ENCODE results near the gene MAD1L1. TPM values are rescaled to one million over a fixed set of nuclear protein-coding genes. Genes with fewer than 3 reads are reported as not detected.

MAD1L1 gene
- total RNA-seq, 1 donor from 2014 or later: 32.3 TPM

DNA sequence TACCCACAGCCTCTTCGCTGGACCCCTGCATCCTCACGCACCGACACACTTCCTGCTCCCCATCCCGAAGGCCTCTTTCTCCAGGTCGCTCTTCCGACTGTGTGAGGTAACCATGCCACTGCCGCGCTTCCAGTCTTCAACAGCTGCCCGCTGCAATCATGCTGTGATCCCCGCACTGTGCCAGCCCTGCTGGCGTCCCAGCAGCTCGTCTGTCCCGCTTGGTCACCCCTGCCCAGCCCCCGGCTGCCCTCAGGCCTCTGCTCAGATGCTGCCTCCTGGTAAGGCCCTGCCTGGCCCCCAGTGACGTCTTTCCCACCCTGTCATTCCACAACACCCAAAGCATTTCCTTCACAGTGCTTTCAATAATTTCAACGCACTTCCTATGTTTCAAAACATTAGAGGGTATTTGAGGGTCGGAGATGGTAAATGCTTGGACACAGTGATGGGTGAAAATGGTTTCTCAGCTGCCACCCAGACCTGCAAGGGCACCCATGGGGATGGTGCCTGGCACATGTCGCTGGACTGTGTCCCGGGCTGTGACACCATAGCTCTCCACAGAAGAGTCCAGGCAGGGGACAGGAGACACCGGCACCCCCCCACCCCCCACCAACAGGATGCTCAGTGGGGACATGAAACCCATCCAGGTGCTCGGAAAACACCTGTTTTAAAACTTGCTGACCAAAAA, 125.2 kb downstream of the MAD1L1 start:
- FAIRE-seq: no peak
- peak overlapping the region; percentile 8 for H3K9ac ChIP-seq (ENCODE audit: low read length)
- no peak overlapping the region for H2AFZ ChIP-seq (ENCODE audit: low read depth, low read length)
- no peaks in the 10 kb centered on the region for H3K27me3 Mint-ChIP-seq (ENCODE audit: low read depth, unreplicated experiment)
- peaks cover 64% of the 10 kb centered on the region for H3K4me1 ChIP-seq (ENCODE audit: insufficient read depth, low read length)
- H3K27ac Mint-ChIP-seq (ENCODE audit: unreplicated experiment): no peak overlapping the region
- no peak for DNase-seq (ENCODE audit: low read depth)
- TF ChIP-seq, protein P1, sequence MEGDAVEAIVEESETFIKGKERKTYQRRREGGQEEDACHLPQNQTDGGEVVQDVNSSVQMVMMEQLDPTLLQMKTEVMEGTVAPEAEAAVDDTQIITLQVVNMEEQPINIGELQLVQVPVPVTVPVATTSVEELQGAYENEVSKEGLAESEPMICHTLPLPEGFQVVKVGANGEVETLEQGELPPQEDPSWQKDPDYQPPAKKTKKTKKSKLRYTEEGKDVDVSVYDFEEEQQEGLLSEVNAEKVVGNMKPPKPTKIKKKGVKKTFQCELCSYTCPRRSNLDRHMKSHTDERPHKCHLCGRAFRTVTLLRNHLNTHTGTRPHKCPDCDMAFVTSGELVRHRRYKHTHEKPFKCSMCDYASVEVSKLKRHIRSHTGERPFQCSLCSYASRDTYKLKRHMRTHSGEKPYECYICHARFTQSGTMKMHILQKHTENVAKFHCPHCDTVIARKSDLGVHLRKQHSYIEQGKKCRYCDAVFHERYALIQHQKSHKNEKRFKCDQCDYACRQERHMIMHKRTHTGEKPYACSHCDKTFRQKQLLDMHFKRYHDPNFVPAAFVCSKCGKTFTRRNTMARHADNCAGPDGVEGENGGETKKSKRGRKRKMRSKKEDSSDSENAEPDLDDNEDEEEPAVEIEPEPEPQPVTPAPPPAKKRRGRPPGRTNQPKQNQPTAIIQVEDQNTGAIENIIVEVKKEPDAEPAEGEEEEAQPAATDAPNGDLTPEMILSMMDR (IDR thresholded peaks at IDR 0.05; ENCODE audit: insufficient read depth, low read depth, low read length): no peak
- no peak for TF ChIP-seq EZH2 (IDR thresholded peaks at IDR 0.05; ENCODE audit: insufficient read depth, low read length)
- no peak overlapping the region for H3K27ac ChIP-seq (ENCODE audit: low read depth, low read length)
- H3K9me3 Mint-ChIP-seq (ENCODE audit: unreplicated experiment): no peaks in the 10 kb centered on the region
- peak overlapping the region; percentile 39 for H3K4me2 ChIP-seq (ENCODE audit: low read length)
- H3K79me2 ChIP-seq (ENCODE audit: insufficient read depth, low read length): peaks cover 19% of the 10 kb centered on the region
- H3K4me3 ChIP-seq (ENCODE audit: insufficient read depth, low read depth, low read length): no peak overlapping the region
- peaks cover 7% of the 10 kb centered on the region for H3K36me3 Mint-ChIP-seq (ENCODE audit: low read depth, unreplicated experiment)
- H3K4me1 Mint-ChIP-seq (ENCODE audit: low read depth, unreplicated experiment): peaks cover 37% of the 10 kb centered on the region
- no peak overlapping the region for H3K4me3 Mint-ChIP-seq (ENCODE audit: unreplicated experiment)
- no peaks in the 10 kb centered on the region for H3K27me3 ChIP-seq (ENCODE audit: insufficient read depth, low read length)
- H3K36me3 ChIP-seq (ENCODE audit: insufficient read depth, low read length): no peaks in the 10 kb centered on the region
- H3K9me3 ChIP-seq (ENCODE audit: insufficient read depth, low read depth, low read length): no peaks in the 10 kb centered on the region
- peaks cover 3% of the 10 kb centered on the region for H4K20me1 ChIP-seq (ENCODE audit: insufficient read depth, low read length)

DNA sequence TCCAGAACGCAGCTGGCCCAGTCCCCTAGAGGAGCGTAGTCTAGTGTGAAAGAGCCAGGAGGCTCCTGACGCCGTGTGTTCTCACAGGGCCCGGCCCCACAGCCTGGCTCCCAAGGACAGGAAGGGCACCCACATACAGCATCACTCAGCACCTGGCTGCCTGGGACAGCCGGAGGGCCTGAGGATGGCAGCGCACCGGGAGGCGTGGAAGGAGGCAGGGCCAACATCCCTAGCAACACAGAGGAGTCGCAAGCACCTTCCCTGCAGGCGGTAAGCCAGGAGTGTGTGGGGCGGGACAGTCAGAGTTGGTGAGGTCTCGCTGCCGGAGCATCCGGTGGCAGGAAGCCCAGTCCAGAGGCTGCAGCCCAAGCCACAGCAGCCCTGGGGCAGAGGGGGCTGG, 125.8 kb downstream of the MAD1L1 start:
- Histone ChIP-seq H2AFZ (ENCODE audit: low read depth, low read length) (no peak overlapping the region), H3K9ac (ENCODE audit: low read length) (peak overlapping the region; percentile 8), H3K4me3 (ENCODE audit: insufficient read depth, low read depth, low read length) (no peak overlapping the region), H3K27me3 (ENCODE audit: insufficient read depth, low read length) (no peaks in the 10 kb centered on the region), H3K27ac (ENCODE audit: low read depth, low read length) (no peak overlapping the region), H3K79me2 (ENCODE audit: insufficient read depth, low read length) (peaks cover 21% of the 10 kb centered on the region), H3K36me3 (ENCODE audit: insufficient read depth, low read length) (no peaks in the 10 kb centered on the region), H3K4me2 (ENCODE audit: low read length) (peak overlapping the region; percentile 39), H4K20me1 (ENCODE audit: insufficient read depth, low read length) (peaks cover 8% of the 10 kb centered on the region), H3K9me3 (ENCODE audit: insufficient read depth, low read depth, low read length) (no peaks in the 10 kb centered on the region), H3K4me1 (ENCODE audit: insufficient read depth, low read length) (peaks cover 61% of the 10 kb centered on the region)
- H3K27me3 Mint-ChIP-seq (ENCODE audit: low read depth, unreplicated experiment): no peaks in the 10 kb centered on the region
- H3K36me3 Mint-ChIP-seq (ENCODE audit: low read depth, unreplicated experiment): peaks cover 7% of the 10 kb centered on the region
- no peaks in the 10 kb centered on the region for H3K9me3 Mint-ChIP-seq (ENCODE audit: unreplicated experiment)
- no peak for FAIRE-seq
- no peak overlapping the region for H3K4me3 Mint-ChIP-seq (ENCODE audit: unreplicated experiment)
- DNase-seq (ENCODE audit: low read depth): peak; percentile 55
- H3K4me1 Mint-ChIP-seq (ENCODE audit: low read depth, unreplicated experiment): peaks cover 34% of the 10 kb centered on the region
- H3K27ac Mint-ChIP-seq (ENCODE audit: unreplicated experiment): no peak overlapping the region
- no peak for TF ChIP-seq EZH2 (IDR thresholded peaks at IDR 0.05; ENCODE audit: insufficient read depth, low read length)
- TF ChIP-seq, protein P1 (IDR thresholded peaks at IDR 0.05; ENCODE audit: insufficient read depth, low read depth, low read length): no peak

DNA sequence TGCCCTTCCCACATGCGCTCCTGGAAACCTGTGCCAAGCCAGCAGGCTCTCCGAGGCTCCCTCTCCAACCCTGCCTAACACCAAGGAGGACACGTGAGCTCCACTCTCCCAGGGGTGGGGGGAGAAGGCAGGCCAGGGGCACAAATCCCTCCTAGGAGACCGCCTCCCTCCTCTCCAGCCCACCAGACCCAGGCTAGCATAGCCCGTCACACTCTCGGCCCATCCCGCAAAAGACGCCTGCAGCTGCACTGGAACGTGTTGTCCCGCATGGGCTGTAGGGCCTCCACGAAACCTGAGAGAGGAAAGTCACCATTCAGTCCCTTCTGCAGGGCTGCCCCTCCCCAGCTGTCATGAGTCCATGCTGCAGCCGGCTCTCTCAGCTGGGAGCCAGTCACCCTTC, 126.3 kb downstream of the MAD1L1 start:
- no peak for TF ChIP-seq EZH2 (IDR thresholded peaks at IDR 0.05; ENCODE audit: insufficient read depth, low read length)
- TF ChIP-seq, protein P1 (IDR thresholded peaks at IDR 0.05; ENCODE audit: insufficient read depth, low read depth, low read length): no peak
- Histone ChIP-seq H4K20me1 (ENCODE audit: insufficient read depth, low read length) (peaks cover 12% of the 10 kb centered on the region), H3K4me1 (ENCODE audit: insufficient read depth, low read length) (peaks cover 56% of the 10 kb centered on the region), H3K9me3 (ENCODE audit: insufficient read depth, low read depth, low read length) (no peaks in the 10 kb centered on the region), H3K79me2 (ENCODE audit: insufficient read depth, low read length) (peaks cover 16% of the 10 kb centered on the region), H3K27me3 (ENCODE audit: insufficient read depth, low read length) (no peaks in the 10 kb centered on the region), H2AFZ (ENCODE audit: low read depth, low read length) (no peak overlapping the region), H3K4me3 (ENCODE audit: insufficient read depth, low read depth, low read length) (no peak overlapping the region), H3K36me3 (ENCODE audit: insufficient read depth, low read length) (no peaks in the 10 kb centered on the region), H3K9ac (ENCODE audit: low read length) (peak overlapping the region; percentile 8), H3K4me2 (ENCODE audit: low read length) (no peak overlapping the region), H3K27ac (ENCODE audit: low read depth, low read length) (no peak overlapping the region)
- H3K4me3 Mint-ChIP-seq (ENCODE audit: unreplicated experiment): no peak overlapping the region
- H3K27me3 Mint-ChIP-seq (ENCODE audit: low read depth, unreplicated experiment): no peaks in the 10 kb centered on the region
- H3K36me3 Mint-ChIP-seq (ENCODE audit: low read depth, unreplicated experiment): peaks cover 7% of the 10 kb centered on the region
- peaks cover 32% of the 10 kb centered on the region for H3K4me1 Mint-ChIP-seq (ENCODE audit: low read depth, unreplicated experiment)
- H3K9me3 Mint-ChIP-seq (ENCODE audit: unreplicated experiment): no peaks in the 10 kb centered on the region
- FAIRE-seq (no peak), DNase-seq (ENCODE audit: low read depth) (no peak)
- no peak overlapping the region for H3K27ac Mint-ChIP-seq (ENCODE audit: unreplicated experiment)
